Stimulated activated CD4-positive, alpha-beta T cell treated with anti-CD3 and anti-CD28 coated beads, TNF-alpha, amount 100 ng/mL, for 48 hours (primary cell): Measurements from ENCODE around the gene FCGR1A.
"Not testable (repeated sequence)": the region's sequence is repeated elsewhere in the genome, so short reads cannot be mapped to it uniquely, and the experiment has no call there.

Experiments used
- DNase-seq, 3 donors: peaks; one replicate each; pipeline ENCODE4 v3.0.0-alpha.2; 2020; ENCODE audit warnings: low read depth in 3 of 3

FCGR1A gene

DNA sequence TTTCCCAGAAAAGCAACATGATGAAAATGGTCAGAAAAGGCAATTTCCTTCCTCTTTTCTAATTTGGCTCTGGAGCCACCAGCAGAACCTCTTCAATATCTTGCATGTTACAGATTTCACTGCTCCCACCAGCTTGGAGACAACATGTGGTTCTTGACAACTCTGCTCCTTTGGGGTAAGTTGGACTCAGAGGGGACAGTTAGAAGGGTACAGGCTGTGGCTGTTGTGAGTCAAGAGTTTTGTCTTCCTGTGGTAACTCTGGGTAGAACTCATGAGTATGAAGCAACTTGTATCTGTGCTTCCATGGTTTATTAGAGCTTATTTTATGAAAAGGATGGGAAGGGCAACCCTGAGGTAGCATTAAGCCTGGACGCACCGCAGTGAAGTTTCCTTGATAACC, at the start of gene FCGR1A:
TSS of gene FCGR1A (plus strand) at position 95 of the 400 bp plus-strand sequence. CDS start at position 145, 50 bp downstream.
- DNase-seq, result not testable (repeated sequence)

- DNase-seq, result not testable (repeated sequence)
Observed at GRCh38 chr1:149732781-149733180, 49.7 kb upstream of the FCGR1A start.

DNA sequence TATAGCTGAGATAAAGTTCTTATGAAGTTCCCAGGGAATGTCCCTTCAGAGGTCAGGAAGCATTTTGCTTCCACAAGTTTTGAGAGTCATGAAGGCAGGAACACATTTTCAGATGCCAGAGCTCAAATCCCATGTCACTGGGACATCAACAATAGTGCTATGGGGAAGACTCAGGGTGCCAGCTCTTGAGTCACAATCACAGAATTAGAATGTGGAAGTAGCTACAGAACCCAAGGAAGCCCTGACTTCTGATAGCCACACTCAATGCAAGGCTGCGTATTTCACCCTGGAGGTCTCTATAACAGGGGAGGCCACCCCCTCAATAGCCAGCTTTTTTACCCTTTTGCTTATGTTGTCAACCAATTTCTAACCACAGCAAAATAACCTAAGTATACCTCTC, 47.8 kb upstream of the FCGR1A start:
- not testable (repeated sequence) for DNase-seq

DNA sequence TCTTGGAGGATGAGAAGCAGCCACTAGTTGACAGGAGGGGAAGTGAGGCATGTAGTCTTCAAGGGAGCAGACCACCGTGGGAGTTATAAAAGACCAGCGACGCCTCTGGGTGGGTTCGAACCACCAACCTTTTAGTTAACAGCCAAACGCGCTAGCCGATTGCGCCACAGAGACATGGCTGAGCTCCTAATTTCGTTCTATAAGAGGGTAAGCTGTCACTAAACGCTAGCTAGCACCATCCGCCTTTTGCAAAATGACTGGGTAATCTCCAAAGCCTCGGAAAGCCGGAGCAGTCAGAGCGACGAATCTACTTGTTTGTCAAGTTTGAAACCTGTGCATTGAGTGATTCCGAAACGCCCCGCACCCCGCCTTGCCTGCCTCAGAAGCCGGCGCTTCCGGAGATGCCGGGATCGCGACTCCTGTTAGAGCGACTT, 42.3 kb upstream of the FCGR1A start:
- peak; percentile 9 to 66 (median 49) for DNase-seq

DNA sequence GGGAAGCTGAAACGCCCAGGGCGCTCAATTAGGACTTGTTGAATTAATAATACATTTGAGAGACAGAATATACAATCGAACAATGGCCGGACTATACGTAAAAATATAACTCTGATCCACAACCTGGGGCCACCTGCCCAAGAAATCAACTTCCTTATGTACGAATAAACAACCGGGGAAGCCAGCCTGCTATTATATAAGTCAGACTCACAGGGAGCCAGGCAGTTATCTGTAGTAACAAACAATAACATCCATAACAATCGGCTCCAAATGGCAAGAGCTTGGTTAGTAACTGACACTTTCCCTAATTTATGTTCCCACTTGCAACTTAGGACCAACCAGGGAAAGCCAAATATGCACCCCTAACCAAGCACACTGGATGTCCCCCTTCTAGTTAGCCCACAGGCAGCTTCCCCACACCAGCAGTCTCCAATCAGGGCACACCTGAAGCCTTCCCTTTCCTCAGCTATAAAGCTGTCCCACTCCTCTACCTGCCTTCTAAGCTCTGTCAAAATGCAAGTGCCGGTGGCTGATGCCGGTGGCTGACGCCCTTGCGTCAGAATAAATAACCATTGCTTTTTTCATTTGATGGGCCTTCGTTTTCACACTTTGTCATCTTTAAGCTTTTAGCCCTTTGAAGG, 41.8 kb upstream of the FCGR1A start:
- DNase-seq, result not testable (repeated sequence)

DNA sequence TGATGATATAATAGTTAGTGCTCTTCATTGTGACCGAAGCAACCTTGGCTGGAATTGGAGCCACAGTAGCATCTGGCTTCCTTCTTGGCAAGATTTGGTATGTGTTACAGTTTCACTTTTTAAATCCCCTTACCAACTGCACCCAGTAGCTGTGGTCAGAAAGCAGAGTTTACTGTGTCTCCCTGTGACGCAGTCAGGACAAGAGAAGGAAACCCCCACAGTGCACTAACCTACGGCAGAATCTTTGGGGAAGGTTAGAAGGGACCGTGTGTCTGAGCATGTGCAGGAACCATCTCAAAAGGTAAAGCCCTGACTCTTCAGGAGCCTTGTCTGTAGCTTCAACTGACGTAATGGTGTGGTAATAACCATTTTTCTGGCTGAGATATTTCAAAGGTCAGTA, 40.6 kb upstream of the FCGR1A start:
- not testable (repeated sequence) for DNase-seq

DNA sequence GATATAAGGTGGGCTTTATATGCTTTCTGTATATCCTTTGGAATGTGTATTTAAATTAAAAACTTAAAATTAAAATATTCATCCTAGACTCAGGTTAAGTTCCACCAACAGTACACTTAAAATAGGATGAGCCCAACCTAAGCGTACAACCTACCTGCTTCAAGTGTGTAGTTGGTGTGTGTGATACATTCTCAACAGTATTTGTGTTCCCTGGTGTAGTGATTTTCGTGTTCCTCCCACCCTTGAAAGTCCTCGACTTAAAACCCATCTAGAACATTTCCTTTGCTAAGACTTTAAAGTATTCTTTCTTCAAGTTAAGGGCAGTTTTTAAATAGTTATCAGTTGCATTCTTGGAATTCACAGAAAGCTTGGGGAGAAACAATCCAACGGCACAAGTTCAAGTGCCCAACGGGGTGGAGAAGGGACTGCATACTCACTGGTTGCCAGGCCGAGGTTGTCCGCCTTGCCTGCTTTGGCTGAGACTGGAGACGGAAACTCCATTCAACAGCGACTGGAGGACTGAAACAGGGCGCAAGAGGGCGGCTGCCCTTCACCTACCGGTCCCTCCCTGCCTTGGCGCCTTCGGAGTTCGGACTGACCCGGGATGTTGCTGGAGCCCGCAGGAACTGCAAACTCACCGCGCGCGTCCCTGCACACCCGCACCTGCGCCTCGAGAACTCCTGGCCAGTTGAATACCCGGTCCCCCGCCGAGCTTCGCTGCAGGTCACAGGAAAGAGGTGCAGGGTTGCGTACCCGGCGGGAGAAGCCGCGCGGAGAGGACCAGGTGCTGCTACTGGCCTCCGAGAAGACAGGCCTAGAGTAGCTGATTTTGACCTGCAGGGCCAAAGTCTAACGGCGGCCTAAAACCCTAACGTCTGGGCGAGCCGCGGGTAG, 35.8 kb upstream of the FCGR1A start:
- DNase-seq, result not testable (repeated sequence)

- not testable (repeated sequence) for DNase-seq
Observed at GRCh38 chr1:149747359-149748143, 34.9 kb upstream of the FCGR1A start.

- not testable (repeated sequence) for DNase-seq
Observed at GRCh38 chr1:149748144-149748500, 34.4 kb upstream of the FCGR1A start.

GRCh38 chr1:149750562-149750961, 31.9 kb upstream of the FCGR1A start:
- DNase-seq, result not testable (repeated sequence)

DNA sequence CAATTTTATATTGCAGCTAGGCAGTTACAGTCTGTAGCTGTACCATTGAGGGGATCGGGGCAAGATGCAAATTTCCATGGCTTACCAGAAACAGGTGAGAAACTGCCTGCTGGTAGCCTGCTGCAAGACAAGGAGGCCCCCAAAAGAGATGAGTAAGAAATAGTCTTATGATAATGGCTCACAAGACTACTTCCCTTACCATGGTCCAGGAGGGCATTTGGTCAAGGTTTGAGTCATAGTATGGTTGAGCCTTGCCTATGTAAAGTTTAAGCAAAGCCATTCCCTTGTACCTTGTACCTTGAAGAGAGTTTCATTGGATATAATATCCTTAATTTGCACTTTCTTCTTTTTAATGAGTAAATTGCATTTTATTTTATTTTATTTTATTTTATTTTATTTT, 30.3 kb upstream of the FCGR1A start:
- DNase-seq, result not testable (repeated sequence)

- DNase-seq, result not testable (repeated sequence)
Observed at GRCh38 chr1:149753466-149753865, 29.0 kb upstream of the FCGR1A start.

GRCh38 chr1:149755294-149755693, 27.2 kb upstream of the FCGR1A start:
- not testable (repeated sequence) for DNase-seq

GRCh38 chr1:149762294-149762693, 20.2 kb upstream of the FCGR1A start:
- not testable (repeated sequence) for DNase-seq

- not testable (repeated sequence) for DNase-seq
Observed at GRCh38 chr1:149764087-149764800, 18.2 kb upstream of the FCGR1A start.

- DNase-seq, result not testable (repeated sequence)
Observed at GRCh38 chr1:149766241-149766640, 16.3 kb upstream of the FCGR1A start.

- not testable (repeated sequence) for DNase-seq
Observed at GRCh38 chr1:149769216-149769615, 13.3 kb upstream of the FCGR1A start.

- not testable (repeated sequence) for DNase-seq
Observed at GRCh38 chr1:149770661-149771060, 11.8 kb upstream of the FCGR1A start.

DNA sequence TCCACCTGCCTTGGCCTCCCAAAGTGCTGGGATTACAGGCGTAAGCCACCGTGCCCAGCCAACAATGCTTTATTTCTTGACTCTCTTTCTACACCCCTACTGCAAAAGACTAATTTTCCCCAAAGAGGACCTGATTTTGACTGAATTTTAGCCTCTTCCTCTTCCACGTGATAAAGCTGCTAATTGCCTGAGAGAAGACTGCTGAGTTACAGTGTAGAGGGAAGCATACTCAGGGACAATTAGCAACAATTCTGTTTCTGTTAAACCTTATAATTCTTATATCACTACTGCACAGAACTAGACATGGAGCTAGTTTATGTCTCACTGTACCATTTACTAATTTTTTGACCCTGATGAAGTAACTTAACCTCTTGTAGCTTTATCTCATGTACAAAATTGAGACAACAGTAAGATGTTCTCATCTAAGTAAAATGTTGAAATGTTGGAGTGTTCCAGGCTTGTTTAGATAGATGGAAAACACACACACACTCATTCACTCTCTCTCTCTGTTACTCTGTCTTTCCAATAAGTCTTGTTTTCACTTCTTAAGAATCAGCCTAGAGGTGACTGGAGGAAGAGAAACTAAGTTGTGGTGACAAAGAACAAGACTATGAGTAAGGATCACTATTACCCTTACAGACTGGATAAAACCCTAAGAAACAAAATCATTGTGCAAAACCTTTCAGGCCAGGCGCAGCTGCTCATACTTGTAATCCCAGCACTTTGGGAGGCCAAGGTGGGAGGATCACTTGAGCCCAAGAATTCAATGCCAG, 10.7 kb upstream of the FCGR1A start:
- DNase-seq, result not testable (repeated sequence)

DNA sequence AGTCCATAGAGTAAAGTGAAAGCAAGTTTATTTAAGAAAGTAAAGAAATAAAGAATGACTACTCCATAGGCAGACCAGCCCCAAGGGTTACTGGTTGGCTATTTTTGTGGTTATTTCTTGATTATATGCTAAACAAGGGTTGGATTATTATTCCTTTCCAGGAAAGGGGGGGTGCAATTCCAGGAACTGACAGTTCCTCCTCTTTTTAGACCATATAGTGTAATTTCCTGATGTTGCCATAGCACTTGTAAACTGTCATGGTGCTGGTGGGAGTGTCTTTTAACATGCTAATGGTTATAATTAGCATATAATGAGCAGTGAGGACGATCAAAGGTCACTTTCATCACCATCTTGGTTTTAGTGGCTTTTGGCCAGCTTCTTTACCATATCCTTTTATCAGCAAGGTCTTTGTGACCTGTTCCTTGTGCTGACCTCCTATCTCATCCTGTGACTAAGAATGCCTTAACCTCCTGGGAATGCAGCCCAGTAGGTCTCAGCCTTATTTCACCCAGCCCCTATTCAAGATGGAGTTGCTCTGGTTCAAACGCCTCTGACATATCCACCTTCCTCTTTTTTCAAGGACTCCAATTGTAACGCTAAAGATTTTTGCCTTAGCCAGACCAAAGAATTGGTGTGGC, 6.9 kb upstream of the FCGR1A start:
- not testable (repeated sequence) for DNase-seq
